Measurements from ENCODE around the gene CWC27.

Gene CWC27

DNA sequence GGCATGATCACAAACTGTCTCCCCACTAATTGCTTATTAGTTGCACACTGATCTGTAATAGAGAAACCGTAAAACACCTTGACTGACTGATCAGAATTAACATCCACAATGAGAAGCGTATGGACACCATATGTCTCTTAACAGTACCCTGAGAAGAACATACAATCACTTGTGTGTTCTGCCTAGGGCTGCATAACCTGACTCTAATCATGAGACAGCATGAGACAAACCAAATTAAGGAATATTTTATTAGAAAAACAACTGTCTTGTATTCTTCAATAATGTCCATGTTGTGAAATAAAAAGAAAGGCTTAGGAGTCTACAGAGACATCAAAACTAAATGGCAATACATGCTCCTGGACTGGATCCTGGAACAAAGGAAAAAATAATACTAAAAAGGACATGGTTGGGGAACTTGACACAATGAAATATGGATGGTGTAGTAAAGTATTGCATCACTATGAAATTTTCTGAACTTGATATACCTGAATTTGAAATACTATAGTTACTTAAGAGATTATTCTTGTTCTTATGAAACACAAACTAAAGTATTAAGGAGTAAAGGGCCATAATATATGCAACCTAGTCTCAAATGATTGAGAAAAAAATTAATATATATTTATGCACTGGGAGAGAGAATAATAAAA, 162.1 kb downstream of the CWC27 start:
- no peak overlapping the region for H3K27ac ChIP-seq
- TF ChIP-seq, protein P1, sequence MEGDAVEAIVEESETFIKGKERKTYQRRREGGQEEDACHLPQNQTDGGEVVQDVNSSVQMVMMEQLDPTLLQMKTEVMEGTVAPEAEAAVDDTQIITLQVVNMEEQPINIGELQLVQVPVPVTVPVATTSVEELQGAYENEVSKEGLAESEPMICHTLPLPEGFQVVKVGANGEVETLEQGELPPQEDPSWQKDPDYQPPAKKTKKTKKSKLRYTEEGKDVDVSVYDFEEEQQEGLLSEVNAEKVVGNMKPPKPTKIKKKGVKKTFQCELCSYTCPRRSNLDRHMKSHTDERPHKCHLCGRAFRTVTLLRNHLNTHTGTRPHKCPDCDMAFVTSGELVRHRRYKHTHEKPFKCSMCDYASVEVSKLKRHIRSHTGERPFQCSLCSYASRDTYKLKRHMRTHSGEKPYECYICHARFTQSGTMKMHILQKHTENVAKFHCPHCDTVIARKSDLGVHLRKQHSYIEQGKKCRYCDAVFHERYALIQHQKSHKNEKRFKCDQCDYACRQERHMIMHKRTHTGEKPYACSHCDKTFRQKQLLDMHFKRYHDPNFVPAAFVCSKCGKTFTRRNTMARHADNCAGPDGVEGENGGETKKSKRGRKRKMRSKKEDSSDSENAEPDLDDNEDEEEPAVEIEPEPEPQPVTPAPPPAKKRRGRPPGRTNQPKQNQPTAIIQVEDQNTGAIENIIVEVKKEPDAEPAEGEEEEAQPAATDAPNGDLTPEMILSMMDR (IDR thresholded peaks at IDR 0.05) = no peak
- no peak for TF ChIP-seq ZFX (IDR thresholded peaks at IDR 0.05; ENCODE audit: borderline replicate concordance)

GRCh38 chr5:64939422-64939771, 170.7 kb downstream of the CWC27 start:
- peak overlapping the region; percentile 56 for H3K27ac ChIP-seq

GRCh38 chr5:64939772-64940510, 171.2 kb downstream of the CWC27 start:
- TF ChIP-seq, protein P1 (IDR thresholded peaks at IDR 0.05) = no peak
- no peak for TF ChIP-seq ZFX (IDR thresholded peaks at IDR 0.05; ENCODE audit: borderline replicate concordance)
- H3K27ac ChIP-seq = peak overlapping the region; percentile 56

DNA sequence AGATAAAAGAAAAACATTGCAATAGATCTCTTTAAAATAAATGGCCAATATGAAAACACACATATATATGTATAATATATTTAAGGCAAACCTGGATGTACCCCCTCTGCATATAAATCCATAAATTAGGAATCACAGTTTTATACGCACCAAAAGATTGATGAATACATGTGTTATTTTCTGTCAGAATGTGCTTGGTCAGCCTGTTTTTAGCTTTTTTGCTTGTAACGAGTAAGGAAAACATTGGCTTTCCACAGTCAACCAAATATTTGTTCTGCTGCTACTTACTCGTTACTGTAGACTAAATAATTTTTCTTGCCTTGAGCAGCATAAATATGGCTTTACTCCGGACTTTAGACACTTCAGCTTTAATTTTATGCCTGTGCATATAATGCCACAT, 173.7 kb downstream of the CWC27 start:
- H3K27ac ChIP-seq = no peak overlapping the region
- TF ChIP-seq, protein P1 (IDR thresholded peaks at IDR 0.05) = no peak
- TF ChIP-seq ZFX (IDR thresholded peaks at IDR 0.05; ENCODE audit: borderline replicate concordance) = no peak

DNA sequence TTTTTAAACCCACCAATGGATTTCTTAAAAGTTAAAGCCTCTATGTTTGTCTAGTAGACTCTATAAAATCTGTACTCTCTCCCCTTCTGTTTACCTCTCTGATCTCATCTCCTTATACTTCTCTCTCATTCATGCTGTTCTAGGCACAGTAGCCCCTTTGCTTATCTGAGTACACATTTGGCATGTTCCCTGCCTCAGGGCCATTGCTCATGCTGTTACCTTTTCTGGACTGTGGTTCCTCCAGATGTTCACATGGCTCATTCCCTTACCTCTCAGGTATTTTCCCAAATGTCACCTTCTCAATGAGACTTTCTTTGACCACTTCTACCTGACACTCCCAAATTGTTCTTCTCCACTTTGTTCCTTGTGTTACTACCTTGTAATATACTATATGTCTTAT, 176.1 kb downstream of the CWC27 start:
- H3K27ac ChIP-seq = no peak overlapping the region
- no peak for TF ChIP-seq ZFX (IDR thresholded peaks at IDR 0.05; ENCODE audit: borderline replicate concordance)
- TF ChIP-seq, protein P1 (IDR thresholded peaks at IDR 0.05) = no peak

GRCh38 chr5:64947031-64947430, 178.3 kb downstream of the CWC27 start:
- H3K27ac ChIP-seq = peak overlapping the region; percentile 82
- TF ChIP-seq ZFX (IDR thresholded peaks at IDR 0.05; ENCODE audit: borderline replicate concordance) = no peak
- TF ChIP-seq, protein P1 (IDR thresholded peaks at IDR 0.05) = no peak

GRCh38 chr5:64947801-64948200, 179.1 kb downstream of the CWC27 start:
- peak overlapping the region; percentile 82 for H3K27ac ChIP-seq
- TF ChIP-seq, protein P1 (IDR thresholded peaks at IDR 0.05) = no peak
- TF ChIP-seq ZFX (IDR thresholded peaks at IDR 0.05; ENCODE audit: borderline replicate concordance) = no peak
